Gastrocnemius medialis (tissue), 4 donors: ENCODE data around the gene RELA.

Source experiments
- POLR2A ChIP-seq, 2 donors: fragments of 450-650 bp; IDR thresholded peaks; one replicate each; pipeline ENCODE4 v1.6.1; 2017; ENCODE audit warnings: antibody characterized with exemption in 2 of 2, mild to moderate bottlenecking in 2 of 2, moderate library complexity in 2 of 2
- TF ChIP-seq, protein P1 (sequence below), 5 experiments: fragments of 450-650 bp in 3 of 5; fragments of 200-600 bp in 2 of 5; sonication (generic) in 2 of 5; IDR thresholded peaks in 4 of 5; conservative IDR thresholded peaks in 1 of 5; 1 replicate in 4 of 5; 2 replicates in 1 of 5; pipeline ENCODE4 v1.5.1; 2016 to 2019; ENCODE audit warnings: antibody characterized with exemption in 5 of 5, mild to moderate bottlenecking in 3 of 5, moderate library complexity in 3 of 5

DNA sequence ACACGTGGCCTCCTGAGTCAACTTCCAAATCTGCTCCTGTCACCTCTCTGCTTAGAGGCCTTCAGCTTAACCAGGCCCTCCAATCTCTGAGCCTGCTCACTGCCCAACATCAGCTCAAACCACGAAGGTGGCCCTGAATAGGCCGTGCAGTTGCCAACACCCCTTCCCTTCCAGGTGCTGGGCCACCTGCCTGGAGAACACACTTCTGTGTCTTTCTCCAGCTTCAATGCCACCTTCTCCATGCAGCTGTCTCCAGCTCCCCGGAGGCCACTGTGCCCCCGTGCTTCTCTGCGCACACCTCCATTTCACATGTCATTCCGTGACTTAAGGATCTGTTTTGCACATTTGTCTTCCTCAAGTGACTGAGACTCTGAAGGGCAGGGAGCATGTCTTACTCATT lies 5.3 kb downstream of the RELA start:
- TF ChIP-seq, protein P1, sequence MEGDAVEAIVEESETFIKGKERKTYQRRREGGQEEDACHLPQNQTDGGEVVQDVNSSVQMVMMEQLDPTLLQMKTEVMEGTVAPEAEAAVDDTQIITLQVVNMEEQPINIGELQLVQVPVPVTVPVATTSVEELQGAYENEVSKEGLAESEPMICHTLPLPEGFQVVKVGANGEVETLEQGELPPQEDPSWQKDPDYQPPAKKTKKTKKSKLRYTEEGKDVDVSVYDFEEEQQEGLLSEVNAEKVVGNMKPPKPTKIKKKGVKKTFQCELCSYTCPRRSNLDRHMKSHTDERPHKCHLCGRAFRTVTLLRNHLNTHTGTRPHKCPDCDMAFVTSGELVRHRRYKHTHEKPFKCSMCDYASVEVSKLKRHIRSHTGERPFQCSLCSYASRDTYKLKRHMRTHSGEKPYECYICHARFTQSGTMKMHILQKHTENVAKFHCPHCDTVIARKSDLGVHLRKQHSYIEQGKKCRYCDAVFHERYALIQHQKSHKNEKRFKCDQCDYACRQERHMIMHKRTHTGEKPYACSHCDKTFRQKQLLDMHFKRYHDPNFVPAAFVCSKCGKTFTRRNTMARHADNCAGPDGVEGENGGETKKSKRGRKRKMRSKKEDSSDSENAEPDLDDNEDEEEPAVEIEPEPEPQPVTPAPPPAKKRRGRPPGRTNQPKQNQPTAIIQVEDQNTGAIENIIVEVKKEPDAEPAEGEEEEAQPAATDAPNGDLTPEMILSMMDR (IDR thresholded peaks at IDR 0.05 in 4 of 5, conservative IDR thresholded peaks at IDR 0.05 in 1 of 5), result no peak
- no peak for TF ChIP-seq POLR2A (IDR thresholded peaks at IDR 0.05)
